HepG2 (cell line): Measurements from ENCODE around the gene GLOD4. TPM values are rescaled to one million over a fixed set of nuclear protein-coding genes. Genes with fewer than 3 reads are reported as not detected.

Experiments
- CHD2 ChIP-seq: IDR thresholded peaks from 2 replicates; pipeline ENCODE4 v1.6.1; 2011; ENCODE audit warnings: low read depth, low read length, improper control_type of control experiment
- FOXO4 ChIP-seq: sonication (generic); formaldehyde crosslinking; conservative IDR thresholded peaks from 2 replicates; pipeline ENCODE4 v1.8.1; 2023; ENCODE audit warnings: missing genetic modification reagents
- NFE2L1 ChIP-seq: sonication (generic); formaldehyde crosslinking; IDR thresholded peaks from 2 replicates; pipeline ENCODE4 v1.4.0; 2020; ENCODE audit warnings: missing genetic modification reagents, mild to moderate bottlenecking, borderline replicate concordance
- NR2F2 ChIP-seq: IDR thresholded peaks from 2 replicates; pipeline ENCODE4 v1.6.1; 2012; ENCODE audit warnings: low read depth, inconsistent platforms, borderline replicate concordance
- POGK ChIP-seq: sonication (generic); formaldehyde crosslinking; conservative IDR thresholded peaks from 2 replicates; pipeline ENCODE4 v1.8.0; 2022; ENCODE audit warnings: mild to moderate bottlenecking, moderate library complexity, missing genetic modification reagents
- REL ChIP-seq: sonication (generic); formaldehyde crosslinking; conservative IDR thresholded peaks from 2 replicates; pipeline ENCODE4 v1.8.0; 2022; ENCODE audit warnings: mild to moderate bottlenecking, missing genetic modification reagents, moderate library complexity
- STAT5B ChIP-seq: sonication (generic); formaldehyde crosslinking; IDR thresholded peaks from 2 replicates; pipeline ENCODE4 v1.4.0; 2020; ENCODE audit warnings: missing genetic modification reagents
- TBP ChIP-seq: sonication (generic); formaldehyde crosslinking; IDR thresholded peaks from 2 replicates; pipeline ENCODE4 v1.5.0; 2020; ENCODE audit warnings: missing genetic modification reagents
- TEAD2 ChIP-seq: sonication (generic); formaldehyde crosslinking; IDR thresholded peaks from 2 replicates; pipeline ENCODE4 v1.9.0; 2021; ENCODE audit warnings: missing genetic modification reagents
- ZBTB34 ChIP-seq: sonication (generic); formaldehyde crosslinking; IDR thresholded peaks from 2 replicates; pipeline ENCODE4 v1.8.0; 2022; ENCODE audit warnings: mild to moderate bottlenecking, missing genetic modification reagents
- ZNF432 ChIP-seq: sonication (generic); formaldehyde crosslinking; IDR thresholded peaks from 2 replicates; pipeline ENCODE4 v1.5.0; 2020; ENCODE audit warnings: missing genetic modification reagents, mild to moderate bottlenecking, borderline replicate concordance
- ZNF496 ChIP-seq: sonication (generic); formaldehyde crosslinking; IDR thresholded peaks from 2 replicates; pipeline ENCODE4 v1.8.1; 2023; ENCODE audit warnings: mild to moderate bottlenecking, moderate library complexity, missing genetic modification reagents; ENCODE audit not compliant: insufficient replicate concordance
- ZNF569 ChIP-seq: sonication (generic); formaldehyde crosslinking; IDR thresholded peaks from 2 replicates; pipeline ENCODE4 v1.5.0; 2020; ENCODE audit warnings: mild to moderate bottlenecking, missing genetic modification reagents, moderate library complexity, borderline replicate concordance
- ZSCAN25 ChIP-seq: sonication (generic); formaldehyde crosslinking; IDR thresholded peaks from 2 replicates; pipeline ENCODE4 v1.8.0; 2022; ENCODE audit warnings: mild to moderate bottlenecking, missing genetic modification reagents
- polyA plus RNA-seq, 8 experiments: library from polyadenylated mRNA; depleted of rRNA in 3 of 8; stranded (reverse) in 7 of 8; unstranded in 1 of 8; fragments of >200 nt; fragmentation: Illumina TruSeq in 4 of 8; extraction: Trizol in 4 of 8; gene quantifications; 2 replicates each; pipeline versions ENCODE4 v1.2.1 to v1.2.3, GENCODE V29; 2011 to 2016; ENCODE audit warnings: low read depth in 4 of 8, missing spikeins in 1 of 8, mixed read lengths in 1 of 8; ENCODE audit not compliant: insufficient read depth in 1 of 8
- total RNA-seq, 5 experiments: library from RNA; depleted of rRNA; stranded (reverse); fragments of >200 nt; fragmentation: Illumina TruSeq; extraction: Trizol; gene quantifications; 2 replicates each; pipeline ENCODE4 v1.2.3, GENCODE V29; 2016; ENCODE audit warnings: low read depth in 1 of 5
- TF ChIP-seq, protein P1 (sequence below): sonication (generic); formaldehyde crosslinking; IDR thresholded peaks from 2 replicates; pipeline ENCODE4 v1.5.0; 2020; ENCODE audit warnings: missing genetic modification reagents, mild to moderate bottlenecking, borderline replicate concordance
- TF ChIP-seq, protein P2 (sequence below), 2 experiments: IDR thresholded peaks; 2 replicates each; pipeline ENCODE4 v1.6.1; 2011 to 2012; ENCODE audit warnings: low read length in 2 of 2, borderline replicate concordance in 1 of 2, low read depth in 1 of 2, mild to moderate bottlenecking in 1 of 2, moderate library complexity in 1 of 2
- TF ChIP-seq, protein P3 (sequence below): sonication (generic); formaldehyde crosslinking; IDR thresholded peaks from 2 replicates; pipeline ENCODE4 v1.5.0; 2020; ENCODE audit warnings: mild to moderate bottlenecking, missing genetic modification reagents

GLOD4 gene
- total and polyA plus RNA-seq, 2 of the 13 experiments (the other 11 are each of a cell fraction or from before 2014, with no cell fraction given): 53.7 to 87.8 TPM

- TF ChIP-seq ZNF496 (no peak), POGK (CRISPR knock-in tag) (no peak; the same call in none of the 2 replicates), NFE2L1 (no peak), ZNF432 (CRISPR knock-in tag) (peak; percentile 23; the same call in 1 of the 2 replicates), REL (no peak), CHD2 (0 out of 2 replicates have a peak, but pooled peaks have one; percentile 21), ZSCAN25 (CRISPR knock-in tag) (peak; percentile 84), FOXO4 (CRISPR knock-in tag) (no peak), STAT5B (CRISPR knock-in tag) (no peak), TBP (CRISPR knock-in tag) (no peak), ZNF569 (no peak), TEAD2 (CRISPR knock-in tag) (no peak), ZBTB34 (CRISPR knock-in tag) (peak; percentile 64; the same call in 1 of the 2 replicates), NR2F2 (no peak)
- TF ChIP-seq, protein P1, sequence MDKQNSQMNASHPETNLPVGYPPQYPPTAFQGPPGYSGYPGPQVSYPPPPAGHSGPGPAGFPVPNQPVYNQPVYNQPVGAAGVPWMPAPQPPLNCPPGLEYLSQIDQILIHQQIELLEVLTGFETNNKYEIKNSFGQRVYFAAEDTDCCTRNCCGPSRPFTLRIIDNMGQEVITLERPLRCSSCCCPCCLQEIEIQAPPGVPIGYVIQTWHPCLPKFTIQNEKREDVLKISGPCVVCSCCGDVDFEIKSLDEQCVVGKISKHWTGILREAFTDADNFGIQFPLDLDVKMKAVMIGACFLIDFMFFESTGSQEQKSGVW (CRISPR knock-in tag): no peak
- TF ChIP-seq, protein P2, sequence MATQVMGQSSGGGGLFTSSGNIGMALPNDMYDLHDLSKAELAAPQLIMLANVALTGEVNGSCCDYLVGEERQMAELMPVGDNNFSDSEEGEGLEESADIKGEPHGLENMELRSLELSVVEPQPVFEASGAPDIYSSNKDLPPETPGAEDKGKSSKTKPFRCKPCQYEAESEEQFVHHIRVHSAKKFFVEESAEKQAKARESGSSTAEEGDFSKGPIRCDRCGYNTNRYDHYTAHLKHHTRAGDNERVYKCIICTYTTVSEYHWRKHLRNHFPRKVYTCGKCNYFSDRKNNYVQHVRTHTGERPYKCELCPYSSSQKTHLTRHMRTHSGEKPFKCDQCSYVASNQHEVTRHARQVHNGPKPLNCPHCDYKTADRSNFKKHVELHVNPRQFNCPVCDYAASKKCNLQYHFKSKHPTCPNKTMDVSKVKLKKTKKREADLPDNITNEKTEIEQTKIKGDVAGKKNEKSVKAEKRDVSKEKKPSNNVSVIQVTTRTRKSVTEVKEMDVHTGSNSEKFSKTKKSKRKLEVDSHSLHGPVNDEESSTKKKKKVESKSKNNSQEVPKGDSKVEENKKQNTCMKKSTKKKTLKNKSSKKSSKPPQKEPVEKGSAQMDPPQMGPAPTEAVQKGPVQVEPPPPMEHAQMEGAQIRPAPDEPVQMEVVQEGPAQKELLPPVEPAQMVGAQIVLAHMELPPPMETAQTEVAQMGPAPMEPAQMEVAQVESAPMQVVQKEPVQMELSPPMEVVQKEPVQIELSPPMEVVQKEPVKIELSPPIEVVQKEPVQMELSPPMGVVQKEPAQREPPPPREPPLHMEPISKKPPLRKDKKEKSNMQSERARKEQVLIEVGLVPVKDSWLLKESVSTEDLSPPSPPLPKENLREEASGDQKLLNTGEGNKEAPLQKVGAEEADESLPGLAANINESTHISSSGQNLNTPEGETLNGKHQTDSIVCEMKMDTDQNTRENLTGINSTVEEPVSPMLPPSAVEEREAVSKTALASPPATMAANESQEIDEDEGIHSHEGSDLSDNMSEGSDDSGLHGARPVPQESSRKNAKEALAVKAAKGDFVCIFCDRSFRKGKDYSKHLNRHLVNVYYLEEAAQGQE (IDR thresholded peaks at IDR 0.05; ENCODE audit: borderline replicate concordance in 1 of 2, low read depth in 1 of 2, low read length in 2 of 2): no peak
- TF ChIP-seq, protein P3, sequence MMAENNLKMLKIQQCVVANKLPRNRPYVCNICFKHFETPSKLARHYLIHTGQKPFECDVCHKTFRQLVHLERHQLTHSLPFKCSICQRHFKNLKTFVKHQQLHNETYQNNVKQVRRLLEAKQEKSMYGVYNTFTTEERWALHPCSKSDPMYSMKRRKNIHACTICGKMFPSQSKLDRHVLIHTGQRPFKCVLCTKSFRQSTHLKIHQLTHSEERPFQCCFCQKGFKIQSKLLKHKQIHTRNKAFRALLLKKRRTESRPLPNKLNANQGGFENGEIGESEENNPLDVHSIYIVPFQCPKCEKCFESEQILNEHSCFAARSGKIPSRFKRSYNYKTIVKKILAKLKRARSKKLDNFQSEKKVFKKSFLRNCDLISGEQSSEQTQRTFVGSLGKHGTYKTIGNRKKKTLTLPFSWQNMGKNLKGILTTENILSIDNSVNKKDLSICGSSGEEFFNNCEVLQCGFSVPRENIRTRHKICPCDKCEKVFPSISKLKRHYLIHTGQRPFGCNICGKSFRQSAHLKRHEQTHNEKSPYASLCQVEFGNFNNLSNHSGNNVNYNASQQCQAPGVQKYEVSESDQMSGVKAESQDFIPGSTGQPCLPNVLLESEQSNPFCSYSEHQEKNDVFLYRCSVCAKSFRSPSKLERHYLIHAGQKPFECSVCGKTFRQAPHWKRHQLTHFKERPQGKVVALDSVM (CRISPR knock-in tag): no peak
These were observed 30.0 kb downstream of the GLOD4 start, which contains the start of gene GEMIN4 (continued) for GRCh38 chr17:752002-752619.
